Measurements from ENCODE around the gene KRTAP5-6.
A peak's percentile ranks its signal among the peaks of the same experiment; 100 is the strongest.
"Not testable (repeated sequence)": the region's sequence is repeated elsewhere in the genome, so short reads cannot be mapped to it uniquely, and the experiment has no call there.

KRTAP5-6 gene

GRCh38 chr11:1683904-1684572 lies 13.0 kb upstream of the KRTAP5-6 start:
- not testable (repeated sequence) for DNase-seq (ENCODE audit: low read depth in 2 of 2)

DNA sequence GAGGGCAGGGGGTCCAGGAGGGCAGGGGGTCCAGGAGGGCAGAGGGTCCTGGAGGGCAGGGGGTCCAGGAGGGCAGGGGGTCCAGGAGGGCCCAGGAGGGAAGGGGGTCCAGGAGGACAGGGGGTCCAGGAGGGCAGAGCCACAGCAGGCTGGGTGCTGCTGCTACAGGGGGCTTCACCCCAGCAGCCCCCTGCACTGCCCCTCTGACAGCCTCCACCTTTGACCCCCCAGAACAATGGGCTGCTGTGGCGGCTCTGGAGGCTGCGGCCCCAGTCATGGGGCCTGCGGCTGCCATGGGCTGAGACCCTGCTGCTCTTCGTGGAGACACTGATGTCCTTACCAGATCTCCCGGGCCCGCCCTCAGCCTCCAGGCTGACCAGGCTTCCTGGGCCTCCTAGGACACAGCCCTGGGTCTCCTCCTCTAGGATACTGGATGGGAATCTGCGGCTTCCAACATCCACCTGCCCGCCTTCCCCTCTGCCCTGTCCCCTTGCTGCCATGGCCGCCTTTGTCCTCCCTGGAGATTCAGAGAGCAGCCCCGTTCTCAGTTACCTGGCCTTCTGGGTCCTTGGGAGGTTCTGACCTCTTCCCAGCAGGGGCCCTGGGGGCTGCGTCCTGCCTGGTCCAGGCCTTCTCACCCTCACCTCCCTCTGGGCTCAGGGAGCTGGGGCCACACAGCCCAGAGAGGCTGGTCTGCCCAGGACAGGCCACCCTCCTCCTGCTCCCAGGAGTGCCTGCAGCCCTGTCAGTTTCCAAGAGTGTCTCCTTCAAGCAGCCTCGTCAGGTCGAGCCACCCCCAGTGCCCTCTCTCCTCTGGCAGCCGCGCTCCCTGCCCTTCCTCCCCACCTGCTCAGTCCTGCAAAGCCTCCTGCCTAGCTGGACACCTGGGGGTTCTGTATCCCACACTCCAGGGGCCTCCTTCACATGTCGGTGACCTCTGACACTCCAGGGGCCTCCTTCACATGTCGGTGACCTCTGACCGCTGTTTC lies 11.8 kb upstream of the KRTAP5-6 start:
- not testable (repeated sequence) for DNase-seq (ENCODE audit: low read depth in 2 of 2)

DNA sequence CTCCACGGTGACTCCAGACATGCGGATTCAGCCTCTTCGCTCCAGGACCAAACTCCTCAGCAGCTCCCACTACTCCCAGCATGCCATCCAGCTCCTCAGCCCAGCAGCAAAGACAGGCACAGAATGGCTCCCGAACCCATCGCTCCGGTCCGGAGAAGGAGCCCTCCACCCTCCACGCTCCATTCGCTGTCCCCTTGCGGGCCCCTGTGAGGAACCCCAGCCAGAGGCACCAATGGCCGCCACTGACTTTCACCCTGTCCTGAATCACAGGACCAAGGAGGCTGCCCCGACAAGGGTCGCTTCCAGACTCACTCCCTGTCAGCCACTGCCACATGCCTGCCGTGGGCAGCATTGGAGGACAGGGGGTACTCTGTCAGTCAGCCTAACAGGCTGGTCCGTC lies 10.8 kb upstream of the KRTAP5-6 start:
- DNase-seq (ENCODE audit: low read depth in 2 of 2), result not testable (repeated sequence)

DNA sequence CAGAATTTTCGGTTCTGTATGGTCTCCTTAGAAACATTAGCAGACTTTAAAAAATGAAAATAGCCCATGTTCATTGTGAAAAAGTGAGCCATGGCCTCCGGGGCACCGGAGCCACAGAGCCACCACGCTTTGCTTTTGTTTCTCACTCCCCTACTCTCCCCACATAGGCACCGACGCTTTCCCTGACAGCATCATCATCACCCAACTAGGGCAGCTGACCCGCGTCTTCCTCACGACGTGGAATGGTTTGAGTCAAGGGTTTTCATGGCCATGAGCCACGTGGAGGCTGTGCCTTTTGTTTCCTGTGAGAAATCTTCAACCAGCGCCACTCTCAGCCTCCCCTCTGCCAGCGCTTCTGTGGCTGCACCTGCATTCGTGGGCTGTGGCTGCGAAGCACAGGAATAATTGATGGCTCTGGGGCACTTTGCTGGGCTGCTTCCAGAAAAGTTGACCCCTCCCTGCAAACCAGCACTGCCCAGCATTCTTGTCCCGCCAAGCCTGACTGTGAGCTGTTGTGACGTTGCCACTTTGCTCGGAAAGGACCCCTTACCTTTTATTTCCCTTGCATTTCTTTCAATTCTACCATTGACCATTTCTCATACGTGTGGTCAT lies 8.6 kb upstream of the KRTAP5-6 start:
- not testable (repeated sequence) for DNase-seq (ENCODE audit: low read depth in 2 of 2)

DNA sequence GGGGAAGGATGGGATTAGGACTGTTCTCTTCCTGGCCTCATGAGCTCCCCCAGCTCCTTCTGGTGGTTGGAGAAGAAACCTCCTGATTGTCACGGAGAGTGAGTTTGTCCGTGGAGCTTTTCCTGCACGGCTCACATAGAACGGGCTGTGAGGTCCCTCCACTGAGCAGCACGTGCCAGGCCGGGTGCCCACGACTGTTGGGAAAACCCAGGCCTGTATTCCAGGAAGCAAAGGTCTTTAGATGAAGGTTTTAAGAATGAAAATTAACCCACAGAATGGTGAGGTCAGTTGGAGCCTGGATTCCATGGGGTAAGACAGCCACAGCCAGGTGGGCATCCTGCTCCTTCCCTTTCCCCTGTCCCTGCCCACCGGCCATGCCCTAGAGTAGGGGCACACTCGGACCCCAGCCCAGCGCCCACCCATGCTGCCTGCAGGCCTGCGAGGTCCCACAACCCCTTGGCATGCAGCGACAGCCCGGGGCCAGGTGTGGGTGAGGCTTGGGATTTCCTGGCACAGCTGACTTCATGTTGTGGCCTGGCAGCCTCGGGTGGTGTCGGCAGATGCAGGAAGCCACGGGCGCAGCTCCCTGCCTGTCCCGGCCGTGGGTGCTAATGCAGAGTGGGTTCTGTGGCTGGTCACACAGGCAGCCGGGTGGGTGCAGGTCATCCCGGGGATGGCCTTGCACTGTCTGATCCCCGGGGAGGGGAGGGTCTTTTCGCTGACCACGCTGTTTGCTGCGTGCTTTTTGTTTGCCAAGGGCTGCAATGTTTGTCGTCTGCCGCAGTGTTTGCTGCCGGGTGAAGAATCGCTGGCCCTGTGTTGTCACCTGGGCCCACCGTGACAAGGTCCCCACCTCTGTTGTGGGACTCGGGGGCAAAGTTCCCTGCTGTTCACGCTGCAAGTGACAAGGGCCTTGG lies 7.5 kb upstream of the KRTAP5-6 start:
- DNase-seq (ENCODE audit: low read depth in 2 of 2), result not testable (repeated sequence)

GRCh38 chr11:1690167-1691025 lies 6.6 kb upstream of the KRTAP5-6 start:
- DNase-seq (ENCODE audit: low read depth in 2 of 2), result no peak

- DNase-seq (ENCODE audit: low read depth in 2 of 2), result no peak
Observed at GRCh38 chr11:1691026-1691877, 5.7 kb upstream of the KRTAP5-6 start.

GRCh38 chr11:1691878-1692707 lies 4.9 kb upstream of the KRTAP5-6 start:
- DNase-seq (ENCODE audit: low read depth in 2 of 2), result no peak

- no peak for DNase-seq (ENCODE audit: low read depth in 2 of 2)
Observed at GRCh38 chr11:1692708-1693326, 4.2 kb upstream of the KRTAP5-6 start.

DNA sequence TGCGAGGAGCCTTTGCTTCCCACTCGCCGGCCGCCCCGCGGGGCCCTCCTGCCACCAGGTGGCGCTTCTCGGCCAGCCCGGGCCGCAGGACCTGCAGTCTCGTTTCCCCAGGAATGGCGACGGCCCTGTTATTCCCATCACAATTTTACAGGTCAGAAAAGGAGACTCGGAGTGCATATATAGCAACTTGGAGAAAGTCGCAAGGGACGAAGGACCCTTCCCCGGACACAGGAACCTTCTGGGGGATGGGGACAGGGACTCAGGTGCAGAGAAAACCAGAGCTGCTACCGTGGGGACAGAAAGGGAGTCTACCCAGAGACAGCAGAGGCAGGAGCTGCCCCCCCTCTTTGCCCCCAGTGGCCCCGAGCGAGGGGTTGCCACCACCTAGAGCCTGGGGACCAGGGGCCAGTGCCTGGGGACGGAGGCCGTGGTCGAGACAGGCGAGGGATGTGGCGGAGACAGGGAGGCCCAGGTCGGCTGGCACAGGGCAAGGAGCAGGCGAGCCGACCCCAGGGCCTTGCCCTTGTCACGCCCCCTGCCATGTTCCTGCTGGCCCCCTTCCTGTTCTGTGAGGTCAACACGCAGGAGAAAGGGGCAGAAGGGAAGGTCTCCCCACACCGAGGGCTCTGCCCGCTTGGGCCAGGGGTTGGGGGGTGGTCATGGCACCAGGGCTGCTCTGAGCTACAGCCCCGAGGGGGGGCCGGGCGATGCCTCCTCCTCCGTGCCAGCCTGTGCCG lies 3.5 kb upstream of the KRTAP5-6 start:
- peak; percentile 45 to 64 for DNase-seq (ENCODE audit: low read depth in 2 of 2)

- DNase-seq (ENCODE audit: low read depth in 2 of 2), result peak; percentile 54 to 68
Observed at GRCh38 chr11:1694064-1694845, 2.7 kb upstream of the KRTAP5-6 start.

DNA sequence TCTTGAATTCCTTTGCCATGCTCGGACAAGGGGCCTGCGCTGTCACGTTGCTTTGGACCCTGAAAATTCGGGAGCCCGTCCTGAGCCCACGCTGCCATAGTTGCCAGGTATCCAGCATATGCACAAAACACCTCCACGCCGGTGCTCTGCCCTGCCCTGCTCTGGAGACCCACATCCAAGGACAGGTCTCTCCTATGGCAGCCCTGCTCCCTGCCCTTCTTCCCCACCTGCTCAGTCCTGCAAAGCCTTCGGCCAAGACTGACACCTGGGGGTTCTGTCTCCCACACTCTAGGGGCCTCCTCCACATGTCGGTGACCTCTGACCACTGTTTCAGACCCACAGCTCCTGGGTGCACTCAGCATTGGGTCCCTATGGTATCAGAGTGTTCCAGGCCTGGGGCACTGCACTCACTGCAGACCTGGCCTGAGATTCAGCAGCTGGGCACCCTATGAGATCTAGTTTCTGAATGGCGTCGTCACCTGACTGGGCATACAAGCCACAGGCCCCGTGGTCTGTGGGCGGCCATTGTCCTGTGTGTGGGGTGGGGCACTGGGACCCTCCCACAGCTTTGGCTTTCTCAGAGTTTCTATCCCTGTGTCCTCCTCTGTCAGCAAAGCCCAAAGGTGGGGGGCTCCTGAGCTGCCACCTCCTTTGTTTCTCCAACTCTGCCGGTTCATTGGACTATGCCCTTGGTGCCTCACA lies 2.0 kb upstream of the KRTAP5-6 start:
- DNase-seq (ENCODE audit: low read depth in 2 of 2), result no peak

DNA sequence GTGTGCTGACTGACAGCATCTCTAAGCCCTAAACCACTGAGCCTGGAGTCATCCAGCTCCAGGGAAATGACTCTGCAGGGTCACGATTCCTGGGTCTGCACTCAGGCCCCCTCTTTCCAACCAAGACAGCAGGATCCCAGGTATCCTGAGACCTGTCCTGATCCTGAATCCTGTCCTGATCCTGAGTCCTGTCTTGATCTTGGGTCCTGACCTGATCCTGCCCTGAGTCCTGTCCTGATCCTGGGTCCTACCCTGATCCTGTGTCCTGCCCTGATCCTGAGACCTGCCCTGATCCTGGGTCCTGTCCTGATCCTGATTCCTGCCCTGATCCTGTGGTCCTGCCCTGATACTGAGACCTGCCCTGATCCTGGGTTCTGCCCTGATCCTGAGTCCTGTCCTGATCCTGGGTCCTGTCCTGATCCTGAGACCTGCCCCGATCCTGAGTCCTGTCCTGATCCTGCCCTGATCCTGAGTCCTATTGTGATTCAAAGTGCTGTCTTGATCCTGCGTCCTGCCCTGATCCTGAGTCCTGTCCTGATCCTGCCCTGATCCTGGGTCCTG lies 1.4 kb upstream of the KRTAP5-6 start:
- no peak for DNase-seq (ENCODE audit: low read depth in 2 of 2)

DNA sequence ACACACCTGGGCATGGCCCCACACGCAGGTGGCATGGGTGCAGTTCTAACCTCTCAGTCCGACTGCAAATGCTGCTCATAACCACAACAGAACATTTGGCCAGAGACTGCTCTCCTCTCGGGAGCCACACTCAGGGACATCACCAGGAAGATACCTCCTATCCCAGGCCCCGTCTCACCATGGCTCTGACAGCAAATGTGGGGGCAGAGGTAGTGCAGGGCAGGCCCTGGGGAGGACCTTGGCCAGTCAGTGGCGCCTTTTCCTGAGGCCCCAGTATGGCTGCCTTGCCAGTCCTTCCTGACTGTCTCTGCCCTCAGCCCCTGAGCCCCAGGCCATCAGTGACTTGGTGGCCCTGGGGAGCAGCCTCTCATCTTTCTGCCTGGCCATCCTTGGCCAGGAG lies 2.8 kb downstream of the KRTAP5-6 start:
- no peak for DNase-seq (ENCODE audit: low read depth in 2 of 2)

DNA sequence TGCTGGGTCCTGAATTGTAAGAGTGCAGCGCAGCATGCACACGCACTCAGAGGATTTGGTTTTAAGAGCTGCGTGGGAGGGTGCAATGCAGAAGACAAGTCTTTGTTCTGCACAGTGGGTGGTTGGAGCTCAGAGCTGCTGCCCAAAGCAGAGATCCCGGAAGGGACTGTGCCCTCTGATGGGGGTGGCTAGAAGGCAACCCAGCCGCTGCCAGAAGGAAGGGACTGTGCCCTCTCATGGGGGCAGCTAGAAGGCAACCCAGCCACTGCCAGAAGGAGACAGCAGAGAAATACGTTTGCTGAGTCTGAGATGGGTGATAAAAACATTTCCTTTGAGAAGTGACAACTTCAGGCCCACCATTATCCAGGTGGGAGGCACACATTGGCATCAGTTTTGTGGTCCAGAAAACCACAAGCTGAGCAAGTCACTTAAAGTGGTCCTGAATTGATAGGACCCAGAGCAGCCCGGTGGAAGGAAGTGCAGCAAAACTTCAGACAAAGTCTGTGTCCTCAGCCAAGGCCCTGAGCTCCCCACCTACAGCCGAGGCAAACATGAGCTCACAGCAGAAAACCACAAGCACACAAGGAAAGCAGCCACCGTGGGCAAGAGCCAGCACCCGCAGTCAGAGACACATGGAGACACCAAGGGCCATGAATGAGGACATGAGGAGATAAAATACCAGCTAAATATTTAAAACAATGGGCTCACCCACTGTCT lies 4.3 kb downstream of the KRTAP5-6 start:
- DNase-seq (ENCODE audit: low read depth in 2 of 2), result no peak

Measured in stimulated activated CD8-positive, alpha-beta memory T cell treated with anti-CD3 and anti-CD28 coated beads, Interleukin-7, amount 100 ng/mL, for 1 hour (primary cell).